ENCODE data around the gene EFNA5.

EFNA5 gene

DNA sequence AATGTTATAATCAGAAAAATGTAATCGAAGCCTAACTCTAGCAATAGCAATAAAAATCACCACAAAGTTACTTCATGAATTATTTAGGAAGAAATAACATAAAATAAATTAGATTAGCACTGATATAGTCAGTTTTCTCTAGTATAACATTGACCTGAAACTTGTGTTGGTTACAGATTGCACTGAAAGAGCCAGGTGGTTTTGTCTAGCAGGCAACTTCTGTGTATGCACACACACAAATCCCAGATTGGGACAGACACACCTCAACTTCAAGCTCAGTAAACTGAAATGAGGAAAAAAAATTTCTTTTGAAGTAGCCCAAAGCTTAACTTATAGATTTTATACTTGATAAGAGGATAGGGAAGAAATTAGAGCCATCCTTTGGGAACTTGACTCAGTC is 129.3 kb downstream of the EFNA5 start:
- no peak for DNase-seq

DNA sequence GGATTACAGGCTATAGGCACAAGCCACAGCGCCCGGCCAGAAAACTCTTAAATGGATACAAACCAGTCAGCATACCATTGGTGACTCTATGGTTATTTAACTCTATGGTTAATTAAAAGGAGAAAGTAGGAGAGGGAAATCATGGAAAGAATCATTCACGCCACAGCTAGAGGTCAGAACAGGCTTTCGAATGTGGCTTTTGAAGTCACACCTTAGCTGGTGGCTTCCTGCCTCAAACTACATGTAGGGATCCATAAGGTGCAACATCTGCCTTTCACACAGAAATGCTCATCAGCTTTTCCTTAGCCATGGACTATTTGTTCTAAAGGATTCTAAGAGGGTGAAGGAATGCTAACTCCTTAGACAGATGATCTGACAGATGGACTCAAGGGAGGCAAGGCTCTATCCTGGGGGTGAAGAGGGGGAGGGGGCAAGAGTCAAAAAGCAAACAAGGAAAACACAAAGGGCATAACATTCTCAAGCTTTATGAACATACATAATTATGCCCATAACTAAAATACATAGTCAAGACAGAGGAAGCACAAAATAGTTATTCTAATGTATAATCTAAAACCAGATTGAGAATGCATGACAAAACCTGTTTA is 130.9 kb downstream of the EFNA5 start:
- no peak for DNase-seq

DNA sequence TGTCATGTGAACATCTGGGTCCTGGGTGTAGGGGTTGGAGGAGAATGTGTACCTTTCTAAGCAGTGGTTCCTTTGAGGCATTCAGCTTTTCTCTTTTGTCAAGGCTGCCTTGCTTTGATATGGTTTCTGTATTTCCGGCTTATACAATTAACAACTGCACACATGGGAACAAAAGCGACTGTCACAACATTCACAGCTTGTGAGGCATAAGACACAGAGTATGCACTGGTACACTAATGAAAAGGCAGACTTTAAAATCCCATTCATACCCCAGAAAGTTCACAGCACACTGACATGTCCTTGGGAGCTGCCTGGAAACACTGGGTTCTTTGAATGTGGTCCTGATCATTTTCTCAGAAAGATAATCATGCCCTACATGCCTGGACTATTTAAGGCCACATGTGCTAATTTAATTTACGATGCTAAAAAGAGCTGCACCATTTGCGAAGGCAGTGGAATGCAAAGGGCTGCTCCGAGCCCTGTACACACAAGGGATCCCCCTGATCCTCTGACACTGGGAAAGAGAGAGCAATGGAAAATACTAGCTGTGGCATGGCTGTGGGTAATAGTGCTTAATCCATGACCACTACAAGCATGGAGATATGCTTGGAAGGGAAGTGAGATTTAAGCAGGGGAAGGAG is 131.8 kb downstream of the EFNA5 start:
- DNase-seq: no peak

GRCh38 chr5:107538331-107538730 is 132.4 kb downstream of the EFNA5 start:
- no peak for DNase-seq

- no peak for DNase-seq
Observed at GRCh38 chr5:107535849-107536248, 134.9 kb downstream of the EFNA5 start.

- DNase-seq: peak; percentile 56
Observed at GRCh38 chr5:107533910-107534876, 136.5 kb downstream of the EFNA5 start.

DNA sequence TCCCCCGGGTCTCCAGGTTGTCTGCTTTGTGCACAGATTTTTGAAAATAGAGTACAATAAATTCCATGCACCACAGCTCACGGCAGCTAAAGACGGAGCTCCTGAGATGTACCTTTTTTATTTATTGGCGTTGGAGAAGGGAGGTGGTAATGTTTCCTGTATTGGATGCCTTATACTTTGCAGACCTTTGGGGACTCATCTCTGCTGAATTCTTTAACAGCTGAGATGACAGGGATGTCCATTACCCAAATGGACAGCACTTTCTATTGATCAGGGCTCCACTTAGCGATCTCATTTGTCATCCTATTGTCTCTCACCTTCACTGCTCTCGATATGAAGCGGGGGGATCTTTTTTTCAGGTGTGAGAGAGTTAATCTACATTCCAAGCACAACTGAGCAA is 137.8 kb downstream of the EFNA5 start:
- DNase-seq: no peak

- DNase-seq: no peak
Observed at GRCh38 chr5:107532169-107532878, 138.4 kb downstream of the EFNA5 start.

DNA sequence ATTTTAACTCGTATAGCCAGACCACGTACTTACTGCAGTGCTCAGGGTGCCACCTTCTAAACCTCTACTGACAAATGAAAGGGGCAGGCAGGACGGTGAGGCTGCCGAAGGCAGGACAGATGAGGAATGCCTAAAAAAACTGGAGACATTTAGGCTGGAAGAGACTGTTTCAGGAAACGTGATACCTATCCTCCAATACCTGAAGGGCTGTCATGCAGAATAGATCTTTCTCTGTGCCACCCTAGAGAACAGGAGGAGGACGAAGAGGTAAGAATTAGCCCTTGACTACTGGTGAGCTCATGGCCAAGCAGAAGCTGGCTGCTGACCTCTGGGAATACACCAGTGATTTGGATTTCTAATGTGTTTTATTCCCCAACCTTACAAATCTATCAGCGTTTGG is 139.4 kb downstream of the EFNA5 start:
- DNase-seq: no peak

- DNase-seq: no peak
Observed at GRCh38 chr5:107529618-107530017, 141.1 kb downstream of the EFNA5 start.

GRCh38 chr5:107526270-107526937 is 144.3 kb downstream of the EFNA5 start:
- DNase-seq: no peak

DNA sequence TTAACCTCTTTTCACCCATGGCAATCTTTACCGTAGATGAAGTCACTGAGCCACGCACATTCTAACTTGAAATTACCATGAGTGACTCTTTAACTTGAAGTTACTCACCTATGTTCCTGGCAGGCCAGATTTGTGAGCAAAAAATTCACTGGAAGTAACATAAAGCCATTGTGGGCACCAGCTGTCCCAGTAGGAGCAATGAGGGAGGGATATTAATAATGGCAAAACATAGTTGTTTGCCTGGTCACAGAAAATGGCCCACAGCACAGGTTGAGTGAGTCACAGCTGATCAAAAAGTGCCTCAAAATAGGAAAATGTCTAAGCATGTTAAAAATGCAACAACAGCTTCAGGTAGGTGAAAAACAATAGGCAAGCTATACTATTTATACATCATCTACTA is 146.6 kb downstream of the EFNA5 start:
- DNase-seq: no peak

DNA sequence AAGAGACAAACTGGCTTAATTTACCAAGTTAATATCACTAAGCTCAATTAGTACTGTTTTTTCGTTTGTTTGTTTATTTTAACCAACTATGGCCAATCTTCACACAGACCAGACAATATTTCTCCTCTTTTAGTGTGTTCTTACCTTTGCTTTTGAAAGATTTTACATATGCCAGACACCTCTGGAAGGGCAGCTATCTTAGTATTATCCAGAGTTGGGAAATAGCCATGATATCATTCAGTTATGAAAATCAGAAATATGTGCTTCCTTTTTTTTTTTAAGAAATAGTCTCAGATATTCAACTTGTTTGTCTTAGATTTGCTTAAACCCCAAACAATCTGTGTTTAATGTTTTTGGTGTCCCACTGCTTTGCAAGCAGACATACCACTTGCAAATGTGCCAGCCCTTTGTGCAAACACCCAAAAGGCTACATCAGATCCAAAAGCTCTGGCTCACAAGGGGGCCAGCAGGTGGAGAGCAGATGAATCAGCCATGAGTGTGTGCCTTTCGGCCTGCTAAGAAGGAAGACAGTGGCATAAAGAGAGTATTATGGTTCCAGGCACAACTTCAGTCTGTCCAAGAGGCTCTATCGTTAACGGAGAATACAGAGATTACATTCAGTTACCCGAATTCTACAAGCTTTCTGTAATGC is 147.6 kb downstream of the EFNA5 start:
- peak; percentile 66 for DNase-seq

GRCh38 chr5:107522456-107522855 is 148.3 kb downstream of the EFNA5 start:
- no peak for DNase-seq

DNA sequence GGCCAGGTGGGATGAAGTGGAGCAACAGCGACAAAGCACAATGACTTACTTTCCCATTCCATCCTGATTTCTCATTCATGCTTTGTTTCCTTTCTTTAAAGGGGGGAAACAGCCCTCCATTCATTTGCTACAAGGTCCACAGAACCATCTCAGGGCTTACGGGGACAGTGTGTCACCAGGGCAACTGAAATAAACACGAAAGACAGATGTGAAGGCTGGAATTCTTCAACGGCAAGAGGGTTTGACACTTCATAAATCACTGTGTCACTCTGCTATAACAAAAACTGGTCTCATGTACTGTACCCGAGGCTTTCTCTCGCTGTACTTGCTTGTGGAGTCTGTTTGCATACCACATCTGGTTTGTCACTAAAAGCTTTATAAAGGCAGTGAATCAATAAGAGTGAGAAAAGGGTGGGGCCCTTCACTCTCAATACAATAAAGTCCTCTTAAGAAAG is 150.8 kb downstream of the EFNA5 start:
- DNase-seq: peak; percentile 13

GRCh38 chr5:107518616-107519015 is 152.1 kb downstream of the EFNA5 start:
- DNase-seq: no peak

DNA sequence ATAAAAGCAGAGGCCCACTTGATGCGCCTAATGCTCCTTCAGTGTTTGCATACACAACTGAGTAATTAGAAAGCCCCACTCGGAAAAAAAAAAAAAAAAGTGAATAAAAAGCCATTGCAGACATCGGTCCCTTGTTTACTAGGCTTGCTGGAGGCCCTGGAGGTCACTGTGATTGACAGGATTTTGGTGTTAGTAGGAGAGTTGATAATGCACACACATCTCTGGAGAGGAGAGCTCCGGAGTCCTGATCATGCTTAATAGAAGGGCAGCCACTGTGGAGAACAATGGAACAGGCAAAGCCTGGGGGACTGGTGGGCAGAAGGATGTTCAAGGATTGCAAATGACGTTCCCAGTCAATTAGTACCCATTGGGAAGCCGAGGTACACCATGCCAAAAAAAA is 152.5 kb downstream of the EFNA5 start:
- no peak for DNase-seq

DNA sequence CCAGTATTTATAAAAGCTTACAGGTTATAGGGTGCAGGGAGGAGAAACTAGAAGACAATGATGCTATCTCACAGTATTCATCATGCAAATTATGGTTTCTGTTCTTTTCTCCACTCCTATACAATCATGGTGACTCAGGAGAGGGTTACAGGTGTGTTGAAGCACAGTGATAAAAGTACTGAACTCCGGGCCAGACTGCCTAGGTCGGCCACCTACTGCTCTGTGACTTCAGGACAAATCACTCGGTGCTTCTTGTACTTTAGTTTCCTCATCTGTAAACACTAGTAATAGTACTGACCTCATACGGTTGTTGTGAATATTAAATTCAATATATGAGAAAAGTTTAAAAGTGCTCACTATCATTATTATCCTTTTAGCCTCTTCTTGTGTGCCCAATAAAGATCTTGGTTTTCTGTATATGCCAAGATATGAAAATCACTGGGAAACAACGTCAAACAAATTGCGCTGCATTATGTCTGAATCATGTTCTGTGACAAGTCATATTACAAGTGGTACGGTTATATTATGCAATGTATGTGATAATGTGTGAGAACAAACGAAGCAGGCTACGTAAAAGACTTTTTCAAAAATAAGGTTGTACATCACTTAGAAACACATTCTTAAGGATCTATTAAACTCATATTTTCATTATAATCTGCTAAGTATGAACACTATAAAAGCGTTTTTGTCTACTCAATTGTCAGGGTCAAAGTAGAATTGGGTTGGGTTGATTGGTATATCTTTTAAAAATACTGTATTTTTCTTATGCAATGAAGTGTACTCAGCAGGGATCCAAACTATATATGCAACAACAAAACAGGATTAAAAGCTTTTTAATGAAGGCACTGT is 153.3 kb downstream of the EFNA5 start:
- no peak for DNase-seq

DNA sequence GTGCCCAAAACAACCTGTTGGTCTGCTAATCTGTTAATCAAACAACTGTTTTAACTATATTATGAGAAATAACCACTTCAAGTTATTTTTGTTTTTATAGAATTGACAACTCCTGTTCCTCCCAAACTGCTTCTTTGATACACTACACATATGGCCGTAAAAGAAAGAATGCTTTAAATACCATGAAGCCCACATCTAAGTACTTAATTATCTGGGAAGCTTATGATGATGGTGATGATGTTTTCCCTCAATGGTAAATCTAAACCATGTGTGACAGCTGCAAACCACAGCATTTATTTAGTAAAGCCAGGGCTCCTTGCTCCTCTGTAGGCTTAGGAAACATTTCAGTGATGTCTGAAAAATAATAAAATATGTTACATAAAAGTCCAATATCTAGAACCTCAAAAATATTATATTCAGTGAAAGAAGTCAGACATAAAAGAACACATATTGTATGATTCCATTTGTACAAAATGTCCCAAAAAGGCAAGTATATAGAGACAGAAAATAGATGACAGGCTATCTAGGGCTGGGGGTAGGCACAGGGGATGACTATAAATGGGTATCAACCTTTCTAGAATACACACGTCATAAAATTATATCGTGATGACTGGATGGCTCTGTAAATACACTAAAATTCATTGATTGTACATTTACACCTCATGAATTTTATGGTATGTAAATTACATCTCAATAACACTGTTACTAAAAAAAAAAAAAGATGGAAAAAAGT is 154.1 kb downstream of the EFNA5 start:
- no peak for DNase-seq

GRCh38 chr5:107515521-107516080 is 155.1 kb downstream of the EFNA5 start:
- no peak for DNase-seq
